ENCODE data around the gene WBP1. TPM values are rescaled to one million over a fixed set of nuclear protein-coding genes. Genes with fewer than 3 reads are reported as not detected.

The WBP1 gene
- polyA plus RNA-seq, 2 of the 4 experiments (the other 2 are of a cell fraction) = 59.0 to 62.6 TPM

DNA sequence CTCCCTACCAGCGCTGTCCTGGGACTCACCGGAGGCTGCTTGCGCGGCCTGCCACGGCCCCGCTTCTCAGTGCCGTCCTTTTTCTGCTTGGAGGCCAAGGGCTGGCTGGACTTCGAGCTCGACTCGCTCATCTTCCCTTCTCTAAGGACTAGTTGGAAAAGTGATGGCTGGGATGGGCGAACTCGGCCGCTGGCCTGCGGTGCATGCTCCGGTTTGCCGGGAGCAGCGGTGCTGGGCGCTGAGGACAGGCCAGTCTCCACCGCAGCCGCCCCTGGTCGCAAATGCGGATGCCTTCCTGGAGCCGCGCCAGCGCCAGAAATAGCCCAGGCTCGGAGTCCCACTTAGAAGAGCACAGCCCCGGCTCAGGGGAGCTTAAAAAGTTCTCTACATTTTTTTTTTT is 39.9 kb upstream of the WBP1 start:
- H3K4me3 ChIP-seq = no peak overlapping the region
- ATAC-seq (no peak), DNase-seq (ENCODE audit: low read depth in 1 of 2, low spot score in 1 of 2) (no peak), FAIRE-seq (no peak)
- ChIA-PET CTCF (interaction anchor here (0.6 to 1.7 kb wide), 3 partner anchors 9 to 36 kb away, joined by 3 to 5 read pairs (median 3); no protein-coding TSS in a partner anchor), POLR2A (no interaction called here)
- TF ChIP-seq HEYL (CRISPR knock-in tag; IDR thresholded peaks at IDR 0.05) = no peak
- TF ChIP-seq RCOR1 (IDR thresholded peaks at IDR 0.05; ENCODE audit: low read depth, low read length) = no peak
- no peak for TF ChIP-seq CHD2 (IDR thresholded peaks at IDR 0.05; ENCODE audit: low read length, partially characterized antibody)
- TF ChIP-seq MYC (IDR thresholded peaks at IDR 0.05; ENCODE audit: borderline replicate concordance, low read length) = no peak
- no peak for TF ChIP-seq CBX8 (IDR thresholded peaks at IDR 0.05)
- no peak for TF ChIP-seq TP53 (CRISPR knock-in tag; IDR thresholded peaks at IDR 0.05)
- TF ChIP-seq HOXA7 (CRISPR knock-in tag; IDR thresholded peaks at IDR 0.05) = no peak
- TF ChIP-seq, protein P1, sequence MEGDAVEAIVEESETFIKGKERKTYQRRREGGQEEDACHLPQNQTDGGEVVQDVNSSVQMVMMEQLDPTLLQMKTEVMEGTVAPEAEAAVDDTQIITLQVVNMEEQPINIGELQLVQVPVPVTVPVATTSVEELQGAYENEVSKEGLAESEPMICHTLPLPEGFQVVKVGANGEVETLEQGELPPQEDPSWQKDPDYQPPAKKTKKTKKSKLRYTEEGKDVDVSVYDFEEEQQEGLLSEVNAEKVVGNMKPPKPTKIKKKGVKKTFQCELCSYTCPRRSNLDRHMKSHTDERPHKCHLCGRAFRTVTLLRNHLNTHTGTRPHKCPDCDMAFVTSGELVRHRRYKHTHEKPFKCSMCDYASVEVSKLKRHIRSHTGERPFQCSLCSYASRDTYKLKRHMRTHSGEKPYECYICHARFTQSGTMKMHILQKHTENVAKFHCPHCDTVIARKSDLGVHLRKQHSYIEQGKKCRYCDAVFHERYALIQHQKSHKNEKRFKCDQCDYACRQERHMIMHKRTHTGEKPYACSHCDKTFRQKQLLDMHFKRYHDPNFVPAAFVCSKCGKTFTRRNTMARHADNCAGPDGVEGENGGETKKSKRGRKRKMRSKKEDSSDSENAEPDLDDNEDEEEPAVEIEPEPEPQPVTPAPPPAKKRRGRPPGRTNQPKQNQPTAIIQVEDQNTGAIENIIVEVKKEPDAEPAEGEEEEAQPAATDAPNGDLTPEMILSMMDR (IDR thresholded peaks at IDR 0.05) = no peak
- TF ChIP-seq JUN (IDR thresholded peaks at IDR 0.05) = no peak
- TF ChIP-seq, protein P2, sequence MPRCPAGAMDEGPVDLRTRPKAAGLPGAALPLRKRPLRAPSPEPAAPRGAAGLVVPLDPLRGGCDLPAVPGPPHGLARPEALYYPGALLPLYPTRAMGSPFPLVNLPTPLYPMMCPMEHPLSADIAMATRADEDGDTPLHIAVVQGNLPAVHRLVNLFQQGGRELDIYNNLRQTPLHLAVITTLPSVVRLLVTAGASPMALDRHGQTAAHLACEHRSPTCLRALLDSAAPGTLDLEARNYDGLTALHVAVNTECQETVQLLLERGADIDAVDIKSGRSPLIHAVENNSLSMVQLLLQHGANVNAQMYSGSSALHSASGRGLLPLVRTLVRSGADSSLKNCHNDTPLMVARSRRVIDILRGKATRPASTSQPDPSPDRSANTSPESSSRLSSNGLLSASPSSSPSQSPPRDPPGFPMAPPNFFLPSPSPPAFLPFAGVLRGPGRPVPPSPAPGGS (IDR thresholded peaks at IDR 0.05) = no peak
- no peak for TF ChIP-seq TFCP2L1 (CRISPR knock-in tag; IDR thresholded peaks at IDR 0.05)
- TF ChIP-seq RNF2 (IDR thresholded peaks at IDR 0.05; ENCODE audit: borderline replicate concordance, low read depth) = no peak
- H3K4me1 ChIP-seq = peaks cover 6% of the 10 kb centered on the region; the same call in 1 of the 3 replicates
- no peaks in the 10 kb centered on the region for H3K9me3 ChIP-seq
- no peak overlapping the region for H3K27ac ChIP-seq
- 88% methylated on average over 27 of the region's 27 CpGs for WGBS (ENCODE audit: missing lambda C conversion rate)
- no peak overlapping the region for H3K4me2 ChIP-seq

DNA sequence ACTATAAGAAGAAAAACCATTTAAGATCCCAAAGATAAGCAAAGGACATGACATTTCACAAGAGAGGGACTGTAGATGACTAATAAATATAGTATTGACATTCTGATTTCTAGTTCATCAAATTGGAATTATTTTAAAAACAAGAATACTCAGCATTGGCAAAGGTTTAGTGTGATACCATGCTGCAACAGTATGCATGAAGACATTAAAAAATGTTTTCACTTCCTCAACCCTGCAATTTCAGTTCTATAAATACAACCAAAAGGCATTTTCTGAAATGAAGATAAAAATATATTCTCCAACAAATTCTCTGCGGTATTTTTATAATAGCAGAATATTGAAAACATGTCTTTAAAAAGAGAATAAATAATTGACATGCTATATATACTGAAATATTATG is 38.9 kb upstream of the WBP1 start:
- H3K4me2 ChIP-seq = no peak overlapping the region
- H3K27ac ChIP-seq = no peak overlapping the region
- FAIRE-seq (no peak), DNase-seq (ENCODE audit: low read depth in 1 of 2, low spot score in 1 of 2) (no peak), ATAC-seq (no peak)
- TF ChIP-seq JUN (IDR thresholded peaks at IDR 0.05) (no peak), NPAS2 (CRISPR knock-in tag; IDR thresholded peaks at IDR 0.05; ENCODE audit: borderline replicate concordance) (no peak), MAFK (IDR thresholded peaks at IDR 0.05; ENCODE audit: partially characterized antibody) (no peak), ZSCAN20 (CRISPR knock-in tag; IDR thresholded peaks at IDR 0.05) (no peak), RAD21 (conservative IDR thresholded peaks at IDR 0.05 in 1 of 2, IDR thresholded peaks at IDR 0.05 in 1 of 2) (no peak), RARB (CRISPR knock-in tag; IDR thresholded peaks at IDR 0.05) (no peak), TP53 (CRISPR knock-in tag; IDR thresholded peaks at IDR 0.05) (no peak), KDM1A (IDR thresholded peaks at IDR 0.05; ENCODE audit: low read depth) (no peak), SMC3 (IDR thresholded peaks at IDR 0.05) (no peak), RNF2 (IDR thresholded peaks at IDR 0.05; ENCODE audit: borderline replicate concordance, low read depth) (no peak)
- TF ChIP-seq, protein P3, sequence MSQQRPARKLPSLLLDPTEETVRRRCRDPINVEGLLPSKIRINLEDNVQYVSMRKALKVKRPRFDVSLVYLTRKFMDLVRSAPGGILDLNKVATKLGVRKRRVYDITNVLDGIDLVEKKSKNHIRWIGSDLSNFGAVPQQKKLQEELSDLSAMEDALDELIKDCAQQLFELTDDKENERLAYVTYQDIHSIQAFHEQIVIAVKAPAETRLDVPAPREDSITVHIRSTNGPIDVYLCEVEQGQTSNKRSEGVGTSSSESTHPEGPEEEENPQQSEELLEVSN (IDR thresholded peaks at IDR 0.05; ENCODE audit: borderline replicate concordance, low read depth) = no peak
- TF ChIP-seq, protein P4, sequence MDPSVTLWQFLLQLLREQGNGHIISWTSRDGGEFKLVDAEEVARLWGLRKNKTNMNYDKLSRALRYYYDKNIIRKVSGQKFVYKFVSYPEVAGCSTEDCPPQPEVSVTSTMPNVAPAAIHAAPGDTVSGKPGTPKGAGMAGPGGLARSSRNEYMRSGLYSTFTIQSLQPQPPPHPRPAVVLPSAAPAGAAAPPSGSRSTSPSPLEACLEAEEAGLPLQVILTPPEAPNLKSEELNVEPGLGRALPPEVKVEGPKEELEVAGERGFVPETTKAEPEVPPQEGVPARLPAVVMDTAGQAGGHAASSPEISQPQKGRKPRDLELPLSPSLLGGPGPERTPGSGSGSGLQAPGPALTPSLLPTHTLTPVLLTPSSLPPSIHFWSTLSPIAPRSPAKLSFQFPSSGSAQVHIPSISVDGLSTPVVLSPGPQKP (IDR thresholded peaks at IDR 0.05; ENCODE audit: low read depth, low read length) = no peak
- TF ChIP-seq, protein P5, sequence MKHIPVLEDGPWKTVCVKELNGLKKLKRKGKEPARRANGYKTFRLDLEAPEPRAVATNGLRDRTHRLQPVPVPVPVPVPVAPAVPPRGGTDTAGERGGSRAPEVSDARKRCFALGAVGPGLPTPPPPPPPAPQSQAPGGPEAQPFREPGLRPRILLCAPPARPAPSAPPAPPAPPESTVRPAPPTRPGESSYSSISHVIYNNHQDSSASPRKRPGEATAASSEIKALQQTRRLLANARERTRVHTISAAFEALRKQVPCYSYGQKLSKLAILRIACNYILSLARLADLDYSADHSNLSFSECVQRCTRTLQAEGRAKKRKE (CRISPR knock-in tag; IDR thresholded peaks at IDR 0.05; ENCODE audit: low read depth) = no peak
- CTCF ChIA-PET = interaction anchor here (1.2 to 1.7 kb wide), 2 partner anchors 10 to 19 kb away, joined by 3 to 5 read pairs; no protein-coding TSS in a partner anchor
- POLR2A ChIA-PET = no interaction called here
- H3K9me3 ChIP-seq = no peaks in the 10 kb centered on the region
- H3K4me3 ChIP-seq = no peak overlapping the region
- peaks cover 6% of the 10 kb centered on the region; the same call in 1 of the 3 replicates for H3K4me1 ChIP-seq
- WGBS (ENCODE audit: missing lambda C conversion rate) = 87% methylated on average over 1 of the region's 1 CpG
